C4-2B (cell line): ENCODE results near the gene INPPL1.

Source experiments
- CTCF ChIP-seq: fragments of 450-650 bp; conservative IDR thresholded peaks from 2 replicates; pipeline ENCODE4 v1.5.1; 2017; ENCODE audit warnings: mild to moderate bottlenecking
- ZFX ChIP-seq: fragments of 450-650 bp; IDR thresholded peaks from 2 replicates; pipeline ENCODE4 v1.6.1; 2017

- no peak for TF ChIP-seq CTCF
- no peak for TF ChIP-seq ZFX
Measured at GRCh38 chr11:72263361-72263760, 38.8 kb downstream of the INPPL1 start.
